Kidney epithelial cell (primary cell): Measurements from ENCODE around the gene ODC1. TPM values are rescaled to one million over a fixed set of nuclear protein-coding genes. Genes with fewer than 3 reads are reported as not detected.
"Not testable (repeated sequence)": the region's sequence is repeated elsewhere in the genome, so short reads cannot be mapped to it uniquely, and the experiment has no call there.

Source experiments
- DNase-seq: peaks from one replicate; pipeline ENCODE4 v3.0.0-alpha.2; 2010; ENCODE audit warnings: low read depth
- H3K27me3 ChIP-seq: 2 replicates; pipeline ENCODE4 v1.6.0; 2011; ENCODE audit warnings: low read length; ENCODE audit not compliant: control insufficient read depth, insufficient read depth
- H3K36me3 ChIP-seq: 2 replicates; pipeline ENCODE4 v1.5.1; 2011; ENCODE audit warnings: low read length; ENCODE audit not compliant: control insufficient read depth, insufficient read depth
- H3K4me3 ChIP-seq: 2 replicates; pipeline ENCODE4 v1.5.1; 2011; ENCODE audit warnings: low read depth, mild to moderate bottlenecking, control low read depth, low read length
- CTCF ChIP-seq: IDR thresholded peaks from 2 replicates; pipeline ENCODE4 v1.5.1; 2011; ENCODE audit warnings: mild to moderate bottlenecking, moderate library complexity, low read length, control low read depth, inconsistent platforms; ENCODE audit not compliant: insufficient read depth, poor library complexity, severe bottlenecking
- total RNA-seq: library from RNA; depleted of rRNA; stranded (reverse); fragments of >200 nt; gene quantifications from 2 replicates; pipeline ENCODE4 v1.2.3, GENCODE V29; 2015

ODC1 gene
- total RNA-seq, 1 donor from 2014 or later, result 394 TPM

- no peak for TF ChIP-seq CTCF
- no peaks in the 10 kb centered on the region for H3K36me3 ChIP-seq
Measured at GRCh38 chr2:10462178-10463083, 14.3 kb upstream of the ODC1 start.

GRCh38 chr2:10460366-10460796 lies 12.3 kb upstream of the ODC1 start:
- Histone ChIP-seq H3K27me3 (peaks cover 2% of the 10 kb centered on the region), H3K36me3 (no peaks in the 10 kb centered on the region), H3K4me3 (no peak overlapping the region)
- DNase-seq, result no peak
- TF ChIP-seq CTCF, result no peak

More at GRCh38 chr2:10462178-10463083, 14.3 kb upstream of the ODC1 start:
- Histone ChIP-seq H3K27me3 (no peaks in the 10 kb centered on the region), H3K4me3 (no peak overlapping the region)
- DNase-seq, result no peak

- no peak for TF ChIP-seq CTCF
- H3K27me3 ChIP-seq, result peaks cover 2% of the 10 kb centered on the region
- DNase-seq, result no peak
- no peak overlapping the region for H3K4me3 ChIP-seq
- no peaks in the 10 kb centered on the region for H3K36me3 ChIP-seq
Measured at GRCh38 chr2:10457846-10458598, 9.9 kb upstream of the ODC1 start.

GRCh38 chr2:10457195-10457594 lies 9.1 kb upstream of the ODC1 start:
- not testable (repeated sequence) for H3K36me3 ChIP-seq, DNase-seq, H3K4me3 ChIP-seq, H3K27me3 ChIP-seq

- Histone ChIP-seq H3K36me3 (no peaks in the 10 kb centered on the region), H3K4me3 (no peak overlapping the region), H3K27me3 (peaks cover 2% of the 10 kb centered on the region)
- TF ChIP-seq CTCF, result no peak
- DNase-seq, result no peak
Measured at GRCh38 chr2:10454505-10454904, 6.4 kb upstream of the ODC1 start.

GRCh38 chr2:10453905-10454298 lies 5.8 kb upstream of the ODC1 start:
- Histone ChIP-seq H3K4me3 (no peak overlapping the region), H3K27me3 (peaks cover 2% of the 10 kb centered on the region), H3K36me3 (no peaks in the 10 kb centered on the region)
- DNase-seq, result no peak
- no peak for TF ChIP-seq CTCF
